Activated CD8-positive, alpha-beta memory T cell treated with anti-CD3 and anti-CD28 coated beads for 4 hours (primary cell): ENCODE data around the gene MS4A5.
"Not testable (repeated sequence)": the region's sequence is repeated elsewhere in the genome, so short reads cannot be mapped to it uniquely, and the experiment has no call there.

Experiments
- DNase-seq, 2 donors: peaks; one replicate each; pipeline ENCODE4 v3.0.0-alpha.2; 2020; ENCODE audit warnings: low read depth in 2 of 2

Gene MS4A5

DNA sequence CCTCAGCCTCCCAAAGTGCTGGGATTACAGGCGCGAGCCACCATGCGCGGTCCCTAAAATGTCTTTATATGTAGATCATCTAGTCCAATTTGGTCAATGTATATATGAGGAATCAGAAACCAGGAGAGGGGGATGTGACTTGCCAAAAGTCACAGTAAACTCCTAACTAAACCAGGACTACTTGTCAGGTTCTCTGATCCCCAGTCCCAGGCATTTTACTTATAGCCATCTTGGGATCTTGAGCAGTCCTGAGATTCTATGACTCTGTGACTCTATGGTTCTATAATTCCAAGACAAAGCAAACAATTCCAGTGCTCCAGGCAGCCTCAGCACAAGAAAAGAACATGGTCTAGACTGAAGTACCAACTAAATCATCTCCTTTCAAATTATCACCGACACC is at the start of gene MS4A5:
Gene MS4A5 (plus strand): TSS at position 301 of the 400 bp plus-strand sequence. CDS start 103 bp downstream, outside the sequence.
- DNase-seq: no peak

DNA sequence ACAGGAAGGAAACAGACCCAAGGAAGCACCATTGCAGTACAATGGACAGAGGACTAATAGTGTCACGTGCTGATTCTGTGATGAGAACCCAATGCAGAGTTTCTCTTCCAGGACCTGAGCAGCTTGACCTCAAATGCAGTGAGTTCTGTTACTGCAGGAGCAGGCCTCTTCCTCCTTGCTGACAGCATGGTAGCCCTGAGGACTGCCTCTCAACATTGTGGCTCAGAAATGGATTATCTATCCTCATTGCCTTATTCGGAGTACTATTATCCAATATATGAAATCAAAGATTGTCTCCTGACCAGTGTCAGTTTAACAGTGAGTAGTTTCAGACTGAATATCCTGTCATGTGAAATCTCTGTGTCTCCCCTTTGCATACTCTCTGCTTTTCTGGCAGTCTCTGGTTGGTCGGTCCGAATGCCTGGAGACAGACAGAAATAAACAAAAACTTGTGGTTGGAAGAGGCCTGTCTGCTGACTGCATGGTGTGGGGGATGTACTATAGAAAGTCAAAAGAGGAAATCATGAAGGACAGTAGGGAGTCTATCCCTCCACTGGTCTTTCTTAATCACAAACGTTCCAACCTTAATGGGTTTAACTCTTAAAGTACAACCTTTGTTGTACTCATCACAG is 40.0 kb upstream of the MS4A5 start:
- DNase-seq: no peak

DNA sequence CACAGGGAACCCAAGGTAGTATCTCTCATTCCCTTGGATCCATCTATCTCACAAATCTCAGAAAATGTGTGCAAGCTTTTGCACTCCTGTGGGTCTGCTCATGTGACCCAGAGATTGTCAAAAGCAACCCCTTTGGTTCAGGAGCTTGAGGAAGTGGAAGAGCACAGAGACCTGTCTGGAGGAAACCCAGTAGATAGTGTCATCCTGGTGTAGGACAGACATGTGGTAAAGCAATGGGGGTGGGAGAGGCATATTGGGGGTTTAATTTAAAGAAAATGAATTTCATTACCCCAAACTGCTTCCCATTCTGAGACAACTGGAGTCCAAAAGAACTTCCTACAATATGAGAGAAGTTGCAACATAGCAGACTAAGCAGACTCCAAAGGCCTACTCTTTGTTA is 39.0 kb upstream of the MS4A5 start:
- no peak for DNase-seq

- no peak for DNase-seq
These were observed 37.0 kb upstream of the MS4A5 start for GRCh38 chr11:60392361-60392760.

- no peak for DNase-seq
These were observed 36.4 kb upstream of the MS4A5 start for GRCh38 chr11:60393016-60393415.

DNA sequence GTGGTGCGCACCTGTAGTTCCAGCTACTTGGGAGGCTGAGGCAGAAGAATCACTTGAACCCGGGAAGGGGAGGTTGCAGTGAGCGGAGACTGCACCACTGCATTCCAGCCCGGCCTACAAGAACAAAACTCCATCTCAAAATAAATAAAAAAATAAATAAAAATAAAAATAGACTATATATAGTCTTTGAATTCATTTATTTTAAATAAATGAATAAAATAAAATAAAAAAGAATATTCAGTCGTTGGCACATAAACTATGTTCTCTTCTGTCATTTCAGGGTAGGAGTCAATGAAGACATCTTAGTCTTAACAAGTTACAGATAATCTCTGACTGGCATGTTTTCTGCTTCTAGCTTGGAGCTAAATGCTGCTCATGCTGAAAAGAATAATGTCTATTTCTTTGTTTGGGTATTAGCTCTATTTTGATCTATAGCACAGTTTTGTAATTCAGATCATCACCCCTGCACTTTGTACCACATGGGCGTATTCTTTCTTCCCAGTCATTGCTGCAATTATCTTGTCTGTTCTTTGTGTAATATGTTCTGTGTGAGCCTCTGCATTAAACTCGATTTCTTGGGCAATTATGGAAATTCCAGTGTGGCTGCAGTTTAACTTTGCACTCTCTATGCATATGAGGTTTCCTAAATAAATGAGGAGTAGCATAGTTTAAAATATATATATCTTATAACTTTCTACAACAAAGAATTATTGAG is 34.5 kb upstream of the MS4A5 start:
- DNase-seq: no peak

DNA sequence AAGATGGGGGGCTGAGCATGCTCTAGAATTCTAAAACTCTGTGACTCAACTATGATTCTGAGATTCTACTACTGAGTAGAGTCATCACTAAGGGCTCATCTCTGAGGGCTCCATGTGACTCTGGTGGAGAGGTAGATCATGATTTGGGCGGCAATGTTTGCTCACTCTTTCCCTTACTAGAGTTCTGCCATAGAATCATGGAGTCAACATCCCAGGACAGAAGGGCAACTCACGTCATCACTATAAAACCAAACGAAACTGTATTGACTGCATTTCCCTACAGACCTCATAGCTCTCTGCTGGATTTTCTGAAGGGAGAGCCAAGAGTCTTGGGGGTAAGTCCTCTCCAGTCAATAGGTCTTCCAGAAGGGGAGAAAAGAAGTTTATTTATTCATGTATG is 33.0 kb upstream of the MS4A5 start, which contains the start of gene MS4A14:
Gene MS4A14 (plus strand): TSS at position 78 of the 400 bp plus-strand sequence. CDS start 120 bp downstream, at position 198.
- DNase-seq: no peak

DNA sequence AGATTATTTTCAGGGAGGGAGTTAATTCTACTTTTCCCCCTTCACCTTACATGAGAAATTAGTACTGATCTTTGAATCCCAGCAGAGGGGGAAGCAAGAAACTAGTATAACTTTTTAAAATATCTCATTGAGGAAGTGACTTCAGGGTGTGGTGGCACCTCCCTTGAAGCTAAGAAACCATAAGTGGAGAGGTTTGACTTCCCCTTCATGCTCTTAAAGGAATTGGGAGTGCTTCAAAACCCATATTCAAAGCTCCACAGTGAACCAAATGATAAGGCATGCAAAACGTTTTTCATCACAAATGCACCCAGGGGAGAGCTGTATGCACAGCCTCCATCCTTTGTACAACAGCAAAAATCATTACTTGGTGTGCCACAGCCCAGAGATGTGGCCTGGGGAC is 32.6 kb upstream of the MS4A5 start:
- no peak for DNase-seq

DNA sequence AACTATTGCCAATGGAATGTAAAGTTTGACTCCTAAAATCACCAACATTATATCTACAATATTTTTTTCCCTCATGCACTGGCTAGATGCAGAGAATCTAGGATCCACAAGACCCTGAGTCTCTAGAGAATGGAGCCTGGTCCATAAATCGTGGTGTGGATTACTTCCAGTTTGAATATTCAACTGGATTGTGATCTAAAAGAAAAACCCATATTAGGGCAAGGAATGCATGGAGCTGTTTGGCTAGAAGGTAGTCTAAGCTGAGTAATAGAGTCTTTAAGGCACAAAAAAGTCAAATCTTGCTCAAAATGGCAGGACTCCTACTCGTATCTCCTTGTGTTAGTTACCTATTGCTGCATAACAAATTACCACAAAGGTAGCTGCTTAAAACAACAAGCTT is 9.4 kb upstream of the MS4A5 start:
- DNase-seq: no peak

DNA sequence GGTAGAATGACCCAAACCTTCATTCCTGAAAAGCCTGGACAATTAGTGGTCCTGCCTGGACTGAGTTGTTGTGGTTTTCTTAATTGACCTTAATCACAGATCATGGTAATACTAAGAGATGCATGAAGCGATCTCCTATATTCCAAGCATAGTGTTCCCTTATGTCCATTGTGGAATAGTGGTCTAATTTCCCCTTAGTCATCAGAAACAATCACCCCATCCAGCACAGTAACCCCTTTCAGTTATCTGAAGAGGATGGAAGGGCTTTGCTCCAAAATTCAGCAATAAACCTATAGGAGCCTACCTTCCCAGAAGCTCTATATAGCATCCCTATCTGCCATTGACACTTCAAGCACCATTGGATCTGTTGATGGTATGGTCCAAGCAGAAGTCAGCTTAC is 6.8 kb upstream of the MS4A5 start:
- DNase-seq: no peak

DNA sequence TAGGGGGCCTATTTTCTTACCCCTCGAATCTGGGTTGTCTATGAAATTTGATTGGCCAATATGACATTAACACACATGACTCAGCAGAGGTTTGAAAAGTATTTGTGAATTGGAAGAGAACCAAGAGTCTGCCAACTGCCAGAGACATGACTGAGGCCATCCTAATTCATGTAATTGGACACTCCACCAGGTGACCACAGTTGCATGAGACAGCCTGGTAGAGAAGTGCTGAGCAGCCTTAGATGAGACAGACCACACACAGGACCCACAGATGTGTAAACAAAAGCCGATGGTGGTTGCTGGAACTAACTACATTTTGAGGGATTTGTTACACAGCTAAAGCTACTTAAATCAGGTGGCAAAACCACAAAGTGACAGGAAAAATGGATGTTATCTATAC is 855 bp upstream of the MS4A5 start:
- DNase-seq: no peak

GRCh38 chr11:60431251-60431650 is 1.9 kb downstream of the MS4A5 start:
- DNase-seq: no peak

DNA sequence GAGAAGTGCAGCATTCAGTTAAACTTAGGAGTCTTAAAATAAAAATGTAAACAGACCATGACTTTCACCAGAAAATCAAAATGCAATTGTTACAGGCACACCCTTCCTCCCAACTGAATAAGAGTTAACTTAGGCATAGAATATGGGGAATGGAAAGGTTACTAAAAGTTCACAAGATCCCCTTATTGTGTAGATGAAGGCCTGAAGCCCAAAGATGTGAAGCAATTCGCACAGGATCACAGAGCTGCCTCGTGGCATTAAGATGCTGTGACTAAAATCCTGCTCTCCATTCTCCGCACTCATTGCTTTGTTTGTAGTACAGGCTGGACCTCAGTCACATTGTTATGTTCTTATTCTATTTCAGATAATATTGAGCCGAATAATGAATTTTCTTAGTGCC is 4.0 kb downstream of the MS4A5 start:
- DNase-seq: no peak

- DNase-seq: no peak
These were observed 17.7 kb downstream of the MS4A5 start for GRCh38 chr11:60447070-60447469.

GRCh38 chr11:60447846-60448245 is 18.5 kb downstream of the MS4A5 start:
- no peak for DNase-seq

DNA sequence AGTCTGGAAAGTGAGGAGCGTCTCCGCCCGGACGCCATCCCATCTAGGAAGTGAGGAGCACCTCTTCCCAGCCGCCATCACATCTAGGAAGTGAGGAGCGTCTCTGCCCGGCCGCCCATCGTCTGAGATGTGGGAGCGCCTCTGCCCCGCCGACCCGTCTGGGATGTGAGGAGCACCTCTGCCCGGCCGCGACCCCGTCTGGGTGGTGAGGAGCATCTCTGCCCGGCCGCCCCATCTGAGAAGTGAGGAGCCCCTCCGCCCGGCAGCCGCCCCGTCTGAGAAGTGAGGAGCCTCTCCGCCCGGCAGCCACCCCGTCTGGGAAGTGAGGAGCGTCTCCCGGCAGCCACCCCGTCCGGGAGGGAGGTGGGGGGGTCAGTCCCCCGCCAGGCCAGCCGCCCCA is 21.8 kb downstream of the MS4A5 start:
- DNase-seq: not testable (repeated sequence)

GRCh38 chr11:60454212-60454611 is 24.8 kb downstream of the MS4A5 start:
- no peak for DNase-seq

DNA sequence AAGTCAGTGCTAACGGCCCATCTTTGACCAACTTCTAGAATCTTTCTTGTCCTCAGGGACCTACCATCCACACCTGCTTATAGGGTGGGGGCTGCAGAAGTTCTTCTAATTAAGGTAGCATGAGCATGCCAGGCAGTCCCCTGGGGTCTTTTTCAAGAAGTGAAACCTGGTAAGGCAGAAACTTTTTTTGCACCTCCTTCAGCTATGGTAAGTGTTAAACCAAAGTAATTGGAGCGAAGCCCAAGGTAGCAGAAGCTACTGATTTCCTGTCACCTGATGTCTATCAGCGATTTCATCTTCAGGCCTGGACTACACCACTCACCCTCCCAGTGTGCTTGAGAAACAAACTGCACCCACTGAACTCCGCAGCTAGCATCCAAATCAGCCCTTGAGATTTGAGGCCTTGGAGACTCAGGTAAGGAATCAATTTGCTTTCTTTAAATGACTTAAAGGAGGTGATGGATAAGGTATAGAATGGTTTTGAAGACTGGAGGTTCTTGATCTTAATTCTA is 26.2 kb downstream of the MS4A5 start, which contains the start of gene MS4A1:
Gene MS4A1 (plus strand): TSS at position 317 of the 512 bp plus-strand sequence. CDS start 6,528 bp downstream, outside the sequence.
- no peak for DNase-seq

DNA sequence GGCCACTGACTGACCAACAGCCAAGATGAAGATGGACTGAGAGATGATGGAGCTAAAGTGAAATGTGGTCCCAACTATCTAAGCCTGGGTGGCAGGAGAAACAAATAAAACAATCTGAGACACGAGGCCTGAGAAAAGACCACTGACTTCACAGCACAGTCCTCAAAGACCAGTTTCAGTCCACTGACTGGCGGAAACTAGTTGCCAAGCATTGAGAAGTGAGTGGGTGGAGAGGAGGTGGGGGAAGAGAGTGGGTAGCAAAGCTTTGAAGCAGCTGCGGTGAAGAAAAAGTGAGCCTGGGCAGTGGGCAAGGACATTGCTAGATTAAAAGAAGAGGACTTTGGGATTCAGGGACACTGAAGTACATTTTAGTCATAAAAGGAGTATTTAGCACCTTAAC is 28.2 kb downstream of the MS4A5 start:
- DNase-seq: no peak

- DNase-seq: no peak
These were observed 30.0 kb downstream of the MS4A5 start for GRCh38 chr11:60459345-60459744.

DNA sequence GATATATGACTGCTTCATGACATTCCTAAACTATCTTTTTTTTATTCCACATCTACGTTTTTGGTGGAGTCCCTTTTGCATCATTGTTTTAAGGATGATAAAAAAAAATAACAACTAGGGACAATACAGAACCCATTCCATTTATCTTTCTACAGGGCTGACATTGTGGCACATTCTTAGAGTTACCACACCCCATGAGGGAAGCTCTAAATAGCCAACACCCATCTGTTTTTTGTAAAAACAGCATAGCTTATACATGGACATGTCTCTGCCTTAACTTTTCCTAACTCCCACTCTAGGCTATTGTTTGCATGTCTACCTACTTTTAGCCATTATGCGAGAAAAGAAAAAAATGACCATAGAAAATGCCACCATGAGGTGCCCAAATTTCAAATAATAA is 39.5 kb downstream of the MS4A5 start:
- no peak for DNase-seq

GRCh38 chr11:60469723-60470122 is 40.4 kb downstream of the MS4A5 start:
- DNase-seq: no peak

GRCh38 chr11:60477035-60477445 is 47.7 kb downstream of the MS4A5 start:
- no peak for DNase-seq
